Measurements from ENCODE around the gene SETD7.
"Not testable (repeated sequence)": the region's sequence is repeated elsewhere in the genome, so short reads cannot be mapped to it uniquely, and the experiment has no call there.

The SETD7 gene

DNA sequence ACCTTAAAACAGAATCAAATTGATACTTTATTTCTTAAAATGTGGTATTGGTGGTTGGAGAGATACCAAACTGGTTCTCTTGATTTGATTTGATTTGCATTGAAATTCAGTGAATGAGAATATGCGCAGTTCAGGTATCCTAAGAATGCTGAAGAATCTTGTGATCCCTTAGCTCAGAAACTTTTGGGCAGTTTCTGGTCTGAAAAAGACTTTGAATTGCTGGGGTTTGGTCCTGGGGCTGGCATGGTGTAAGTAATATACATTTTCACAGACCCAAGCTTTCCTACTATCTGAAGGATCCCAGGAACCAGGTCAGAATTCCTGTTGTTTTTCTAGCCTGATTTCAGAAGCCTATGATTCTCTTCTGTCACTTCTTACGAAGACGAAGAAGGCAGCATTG, 95.5 kb downstream of the SETD7 start:
- DNase-seq: no peak

DNA sequence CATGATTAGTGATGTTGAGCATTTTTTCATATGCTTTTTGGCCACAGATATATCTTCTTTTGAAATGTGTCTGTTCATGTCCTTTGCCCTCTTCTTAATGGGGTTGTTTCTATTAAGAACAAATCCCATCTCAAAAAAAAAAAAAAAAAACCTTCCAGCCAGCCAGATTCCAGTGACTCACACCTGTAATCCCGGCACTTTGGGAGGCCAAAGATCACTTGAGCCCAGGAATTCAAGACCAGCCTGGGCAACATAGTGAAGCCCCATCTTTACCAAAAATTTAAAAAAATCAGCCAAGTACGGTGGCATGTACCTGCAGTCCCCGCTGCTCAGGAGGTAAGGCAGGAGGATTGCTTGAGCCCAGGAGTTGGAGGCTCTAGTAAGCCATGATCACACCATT, 97.0 kb downstream of the SETD7 start:
- DNase-seq: no peak

- no peak for DNase-seq
These were observed 97.5 kb downstream of the SETD7 start for GRCh38 chr4:139458543-139458942.

DNA sequence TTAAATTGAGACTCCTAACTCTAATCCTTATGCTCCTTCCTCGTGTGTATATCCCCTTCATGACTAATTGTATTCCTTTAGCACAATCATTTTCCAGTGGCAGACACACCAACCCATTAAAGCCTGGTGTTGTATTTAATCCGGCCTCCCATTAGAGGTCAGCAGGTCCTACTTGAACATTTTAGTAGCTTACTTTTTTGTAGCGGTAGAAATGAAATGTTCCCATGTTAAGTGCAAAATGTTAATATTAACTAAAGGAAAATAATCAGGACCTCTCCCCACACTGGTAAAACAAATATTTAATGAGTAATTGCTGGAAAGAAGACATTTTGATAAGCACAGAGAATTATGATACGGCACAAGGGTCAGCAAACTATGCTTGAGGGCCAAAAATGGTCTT, 98.7 kb downstream of the SETD7 start:
- DNase-seq: no peak

- DNase-seq: no peak
These were observed 100.9 kb downstream of the SETD7 start for GRCh38 chr4:139455126-139455538.

GRCh38 chr4:139454111-139455045, 101.6 kb downstream of the SETD7 start, which contains the start of gene RAB33B:
Gene RAB33B, plus strand, starts transcription at chr4:139454121. Its CDS starts 75 bp downstream, at chr4:139454196.
- DNase-seq: no peak

GRCh38 chr4:139453371-139454110, 102.5 kb downstream of the SETD7 start:
- DNase-seq: peak; percentile 85

GRCh38 chr4:139453041-139453370, 103.0 kb downstream of the SETD7 start:
- DNase-seq: peak; percentile 46

DNA sequence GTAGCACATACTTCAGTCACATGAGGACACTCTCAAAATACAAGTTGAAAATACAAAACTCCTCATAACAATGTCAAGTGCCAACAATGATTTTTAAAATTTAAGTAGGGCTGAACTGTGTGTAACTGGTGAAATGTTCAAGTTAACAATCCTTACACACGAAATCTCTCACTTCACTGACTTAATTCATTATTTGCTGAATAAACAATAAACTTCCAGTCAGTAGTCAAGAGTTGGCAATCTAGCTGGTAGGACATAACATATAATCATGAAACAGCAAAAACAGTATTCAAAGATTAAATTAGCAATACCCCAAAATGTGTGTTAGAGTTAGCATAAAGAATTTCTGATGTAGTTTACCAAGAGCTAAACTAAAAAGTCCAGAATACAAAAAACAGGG, 104.0 kb downstream of the SETD7 start:
- DNase-seq: no peak

- no peak for DNase-seq
These were observed 105.4 kb downstream of the SETD7 start for GRCh38 chr4:139450586-139450985.

GRCh38 chr4:139447078-139447477, 108.9 kb downstream of the SETD7 start:
- not testable (repeated sequence) for DNase-seq

Data from NCI-H510A treated with DMSO at 0.1 percent for 48 hours (cell line).